NOMO-1 (cell line): ENCODE measurements around the gene ACSL1.

Experiments used
- DNase-seq, 2 experiments: peaks; one replicate each; lab custom pipeline; 2025; ENCODE audit not compliant: unreplicated experiment in 2 of 2; lab: John Stamatoyannopoulos, UW

The ACSL1 gene

GRCh38 chr4:184731056-184731455 lies 94.7 kb downstream of the ACSL1 start:
- no peak for DNase-seq

- no peak for DNase-seq
Observed at GRCh38 chr4:184729946-184730345, 95.8 kb downstream of the ACSL1 start.

- no peak for DNase-seq
Observed at GRCh38 chr4:184728858-184729257, 96.9 kb downstream of the ACSL1 start.

GRCh38 chr4:184727430-184727829 lies 98.3 kb downstream of the ACSL1 start:
- DNase-seq = no peak

- no peak for DNase-seq
Observed at GRCh38 chr4:184722798-184723197, 103.0 kb downstream of the ACSL1 start.

GRCh38 chr4:184721254-184721653 lies 104.5 kb downstream of the ACSL1 start:
- DNase-seq = no peak

- no peak for DNase-seq
Observed at GRCh38 chr4:184719407-184719806, 106.4 kb downstream of the ACSL1 start.

GRCh38 chr4:184715526-184715925 lies 110.2 kb downstream of the ACSL1 start:
- DNase-seq = no peak

GRCh38 chr4:184713887-184714286 lies 111.9 kb downstream of the ACSL1 start:
- no peak for DNase-seq

- DNase-seq = no peak
Observed at GRCh38 chr4:184712322-184712721, 113.4 kb downstream of the ACSL1 start.

- DNase-seq = no peak
Observed at GRCh38 chr4:184706453-184706852, 119.3 kb downstream of the ACSL1 start.

- DNase-seq = no peak
Observed at GRCh38 chr4:184705692-184706091, 120.1 kb downstream of the ACSL1 start.
